Measurements from ENCODE around the gene SURF4.

- TF ChIP-seq EZH2 (IDR thresholded peaks at IDR 0.05) (no peak), POLR2AphosphoS5 (IDR thresholded peaks at IDR 0.05; ENCODE audit: borderline replicate concordance, low read depth, low read length) (no peak)
Measured at GRCh38 chr9:133397895-133398294, 22.0 kb upstream of the SURF4 start.
